ENCODE data around the gene YOD1.

Gene YOD1

DNA sequence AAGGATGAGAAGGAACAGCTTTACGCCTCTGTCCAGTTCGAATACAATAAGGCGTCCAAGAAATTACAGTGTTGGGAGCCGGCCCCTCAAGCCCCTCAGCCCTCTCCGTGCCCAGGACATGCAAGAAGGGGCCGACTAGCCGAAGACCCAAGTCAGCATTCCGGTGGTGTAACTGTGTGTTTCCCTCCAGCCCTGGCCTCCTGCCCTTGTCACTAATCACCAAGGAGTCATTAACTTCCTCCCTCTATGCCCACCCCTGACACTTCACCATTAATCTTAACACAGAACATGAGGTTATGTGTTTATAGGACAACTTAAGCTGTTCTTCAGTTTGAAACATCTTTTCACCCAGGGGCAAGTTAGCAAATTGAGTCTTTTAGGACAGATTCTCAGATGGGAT, 21.2 kb upstream of the YOD1 start:
- no peak for DNase-seq

DNA sequence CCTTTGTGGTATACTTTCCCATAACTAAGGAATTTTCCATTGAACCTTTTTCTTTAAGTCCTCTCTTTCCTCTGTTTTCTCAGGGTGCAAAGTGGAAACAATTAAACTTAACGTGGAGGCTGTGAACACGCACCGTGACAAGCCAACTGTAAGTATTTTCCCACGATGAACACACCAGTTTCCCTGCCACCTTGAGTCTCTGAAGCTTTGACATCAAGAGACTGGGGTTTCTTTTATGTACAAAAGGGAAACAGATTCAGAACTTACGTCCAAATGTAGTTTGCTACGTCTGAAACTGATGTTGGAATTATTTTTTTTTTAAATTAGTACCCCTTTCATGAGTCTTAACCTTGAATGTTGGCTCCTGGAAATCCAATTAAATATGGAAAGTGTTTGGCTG, 20.4 kb upstream of the YOD1 start:
- no peak for DNase-seq

DNA sequence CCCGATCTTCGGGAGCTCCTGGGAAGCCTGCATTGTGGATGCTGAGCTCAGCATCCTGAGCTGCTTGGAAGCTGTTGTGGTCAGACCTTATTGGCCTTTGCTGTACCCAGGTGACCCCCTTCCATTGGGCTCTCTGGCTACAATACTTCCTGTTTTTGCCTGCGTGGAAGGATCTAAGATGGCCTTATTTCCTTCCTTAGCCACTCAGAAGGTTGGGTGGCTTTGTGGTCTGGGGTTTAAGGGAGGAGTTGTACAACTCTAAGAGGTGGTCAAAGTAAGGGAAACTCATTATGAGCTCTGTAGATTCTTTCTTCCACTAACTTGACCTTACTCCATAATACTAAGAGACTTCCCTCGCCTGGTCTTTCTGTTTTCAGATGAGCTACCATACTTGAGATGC, 19.8 kb upstream of the YOD1 start:
- DNase-seq, result no peak

DNA sequence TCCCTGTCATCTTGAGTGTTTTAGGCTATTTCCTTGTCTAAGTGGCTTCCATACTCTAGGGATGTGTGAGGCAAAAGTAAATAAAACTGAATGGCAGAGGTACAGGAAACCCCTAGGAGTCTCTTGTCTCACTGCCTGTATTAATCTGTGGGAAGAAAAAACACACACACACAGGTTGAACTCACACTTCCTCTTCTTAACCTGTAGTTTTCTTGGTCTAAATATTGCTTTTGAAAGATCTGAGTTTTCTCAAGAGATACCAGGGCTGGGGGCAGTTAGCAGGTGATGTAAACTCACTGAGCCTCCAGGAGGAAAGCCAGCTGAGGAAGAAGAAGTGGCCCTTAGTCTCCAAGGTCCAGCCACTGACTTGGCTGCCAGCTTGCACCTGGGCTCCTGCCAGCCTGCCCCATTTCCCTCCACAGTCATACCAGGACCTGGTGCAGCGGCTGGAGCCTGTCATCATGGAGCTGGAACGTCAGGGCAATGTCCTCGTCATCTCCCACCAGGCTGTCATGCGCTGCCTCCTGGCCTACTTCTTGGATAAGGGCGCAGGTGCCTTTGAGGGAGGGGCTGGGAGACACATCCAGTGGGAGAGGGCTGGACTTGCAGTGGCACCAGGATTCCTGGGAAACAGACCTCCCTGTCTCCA, 19.0 kb upstream of the YOD1 start:
- DNase-seq, result no peak

DNA sequence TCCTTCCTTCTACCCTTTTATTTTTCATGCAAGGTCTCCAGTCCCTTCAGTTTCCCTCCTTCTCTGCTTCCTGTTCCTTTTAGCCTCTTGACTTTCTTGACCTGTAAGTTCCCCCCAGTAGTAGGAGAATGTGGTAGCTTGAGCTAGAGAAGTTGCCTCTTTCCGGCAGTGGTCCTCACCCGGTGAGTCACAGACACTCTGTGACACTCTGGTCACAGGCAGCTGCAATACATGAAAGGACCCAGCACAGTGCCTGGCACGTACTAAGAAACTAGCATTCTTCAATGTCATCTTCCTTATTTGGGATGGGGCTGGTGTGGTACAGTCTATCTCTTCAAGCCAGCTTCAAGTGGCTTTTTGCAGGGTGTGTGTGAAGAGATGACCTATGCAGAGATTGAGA, 18.1 kb upstream of the YOD1 start:
- no peak for DNase-seq

DNA sequence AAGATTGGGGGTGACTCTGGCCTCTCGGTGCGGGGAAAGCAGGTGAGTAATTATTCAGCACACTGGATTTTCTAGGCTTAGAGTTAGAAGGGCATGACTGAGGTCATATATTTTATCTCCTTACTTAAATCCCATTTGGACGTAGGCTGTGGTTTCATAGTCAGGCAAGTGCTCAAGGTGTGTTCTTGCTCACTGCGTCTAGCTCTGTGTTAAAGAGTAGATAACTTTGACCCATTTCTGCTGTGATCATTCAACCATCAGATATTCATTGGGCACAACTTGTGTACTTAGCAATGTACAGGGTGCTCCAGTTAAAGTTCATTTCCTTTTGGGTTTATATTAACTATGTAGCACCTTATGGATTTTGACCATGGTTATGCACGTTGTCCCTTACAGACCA, 16.7 kb upstream of the YOD1 start:
- no peak for DNase-seq

DNA sequence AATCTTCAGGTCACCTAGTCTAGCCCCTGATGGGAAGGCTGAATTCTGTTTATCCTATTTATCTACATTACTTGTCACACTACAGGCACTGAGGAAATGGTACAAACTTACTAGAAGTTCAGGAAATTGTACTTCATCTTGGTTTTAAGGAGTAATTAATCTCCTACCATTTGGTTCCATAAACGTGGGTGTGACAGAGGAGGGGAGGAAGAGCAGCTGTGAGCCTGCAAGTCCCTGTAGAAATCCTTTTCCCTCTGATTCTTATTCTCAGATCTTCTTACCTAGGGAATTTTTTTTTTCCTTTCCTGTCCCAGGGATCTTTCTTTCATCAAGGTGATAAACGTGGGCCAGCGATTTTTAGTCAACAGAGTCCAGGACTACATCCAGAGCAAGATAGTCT, 16.2 kb upstream of the YOD1 start:
- DNase-seq, result no peak

DNA sequence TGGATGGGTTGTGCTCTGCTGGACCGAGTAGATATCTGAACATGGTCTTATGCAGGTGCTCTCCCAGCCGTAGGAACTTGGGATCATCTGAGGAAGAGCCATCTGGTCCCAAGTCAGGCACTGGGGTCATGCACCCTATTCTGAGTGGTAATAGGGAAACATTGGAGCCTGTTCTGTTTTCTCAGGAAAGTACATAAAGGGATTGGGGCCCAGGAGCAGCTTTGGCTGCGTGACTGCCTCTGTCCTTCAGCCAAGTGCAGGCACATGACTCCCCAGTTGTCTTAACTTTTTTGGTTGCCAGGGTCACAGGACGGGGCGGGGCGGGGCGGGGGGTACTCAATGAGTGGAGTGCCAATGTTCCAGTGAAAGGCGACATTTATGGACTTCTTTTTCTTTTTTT, 13.6 kb upstream of the YOD1 start:
- no peak for DNase-seq

DNA sequence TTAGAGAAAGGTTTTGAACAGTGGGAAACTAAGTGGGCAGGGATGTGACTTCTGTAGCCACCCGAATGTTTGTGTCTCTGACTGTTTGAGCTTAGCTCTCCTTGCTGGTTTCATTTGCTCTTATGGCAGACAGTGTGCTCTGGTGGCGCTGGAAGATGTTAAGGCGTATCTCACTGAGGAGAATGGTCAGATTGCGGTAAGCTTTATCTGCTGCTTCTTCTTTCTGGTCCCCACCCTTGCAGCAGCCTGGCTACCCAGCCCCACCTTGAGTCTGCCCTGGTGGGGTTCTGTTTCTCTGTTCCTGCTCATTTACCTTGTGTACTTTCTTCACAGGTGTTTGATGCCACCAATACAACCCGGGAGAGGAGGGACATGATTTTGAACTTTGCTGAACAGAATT, 12.0 kb upstream of the YOD1 start:
- no peak for DNase-seq

DNA sequence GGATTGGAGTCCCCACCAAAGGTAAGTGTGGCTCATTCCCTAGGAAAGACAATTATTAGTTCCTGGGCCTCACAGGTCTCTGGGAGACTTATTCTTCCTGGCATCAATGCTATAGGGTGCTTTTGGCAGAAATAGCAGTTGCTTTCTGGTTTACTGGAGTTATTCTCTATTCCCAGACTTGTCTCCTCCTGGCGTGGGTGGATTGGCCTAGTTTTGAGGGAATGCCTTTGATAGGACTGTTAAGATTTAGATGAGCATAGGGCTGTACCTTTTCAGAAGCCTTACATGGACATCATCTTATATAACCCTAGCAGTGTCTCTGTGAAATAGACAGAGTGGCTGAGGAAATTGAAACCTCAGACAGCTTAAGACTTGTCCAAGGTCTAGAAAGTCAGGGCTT, 11.1 kb upstream of the YOD1 start:
- no peak for DNase-seq

DNA sequence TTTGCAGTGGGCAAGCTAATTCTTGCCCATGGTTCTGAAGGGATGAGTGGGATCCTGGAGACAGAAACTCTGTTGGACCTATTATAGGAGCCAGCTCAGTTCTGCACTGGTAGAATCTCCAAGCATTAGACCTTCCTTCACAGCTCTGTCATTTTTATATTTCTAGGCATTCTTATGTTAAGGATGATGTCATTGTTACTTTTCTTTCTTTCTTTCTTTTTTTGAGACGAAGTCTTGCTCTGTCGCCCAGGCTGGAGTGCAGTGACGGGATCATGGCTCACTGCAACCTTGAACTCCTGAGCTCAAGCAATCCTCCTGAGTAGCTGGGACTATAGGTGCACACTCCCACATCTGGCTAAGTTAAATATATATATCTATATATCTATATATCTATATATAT, 9.6 kb upstream of the YOD1 start:
- no peak for DNase-seq

DNA sequence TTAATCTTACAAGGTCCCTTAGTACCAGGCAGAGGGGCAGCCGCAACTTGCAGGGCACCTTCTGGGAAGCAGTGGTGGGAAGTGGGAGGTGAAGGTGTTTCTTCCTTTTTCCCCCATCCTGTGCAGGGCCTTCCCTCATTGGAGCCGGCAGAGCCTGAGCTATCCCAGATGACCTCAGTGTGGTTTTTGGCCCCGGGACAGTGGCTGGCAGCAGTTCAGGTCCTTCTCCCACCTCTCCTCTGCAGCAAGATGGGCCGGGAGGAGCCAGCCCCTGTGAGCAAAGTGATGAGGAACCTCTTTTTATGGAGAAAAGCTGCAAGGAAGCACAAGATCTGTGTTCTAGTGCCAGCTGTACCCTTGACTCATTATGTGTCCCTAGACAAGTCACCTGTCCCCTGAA, 8.9 kb upstream of the YOD1 start:
- DNase-seq, result no peak

DNA sequence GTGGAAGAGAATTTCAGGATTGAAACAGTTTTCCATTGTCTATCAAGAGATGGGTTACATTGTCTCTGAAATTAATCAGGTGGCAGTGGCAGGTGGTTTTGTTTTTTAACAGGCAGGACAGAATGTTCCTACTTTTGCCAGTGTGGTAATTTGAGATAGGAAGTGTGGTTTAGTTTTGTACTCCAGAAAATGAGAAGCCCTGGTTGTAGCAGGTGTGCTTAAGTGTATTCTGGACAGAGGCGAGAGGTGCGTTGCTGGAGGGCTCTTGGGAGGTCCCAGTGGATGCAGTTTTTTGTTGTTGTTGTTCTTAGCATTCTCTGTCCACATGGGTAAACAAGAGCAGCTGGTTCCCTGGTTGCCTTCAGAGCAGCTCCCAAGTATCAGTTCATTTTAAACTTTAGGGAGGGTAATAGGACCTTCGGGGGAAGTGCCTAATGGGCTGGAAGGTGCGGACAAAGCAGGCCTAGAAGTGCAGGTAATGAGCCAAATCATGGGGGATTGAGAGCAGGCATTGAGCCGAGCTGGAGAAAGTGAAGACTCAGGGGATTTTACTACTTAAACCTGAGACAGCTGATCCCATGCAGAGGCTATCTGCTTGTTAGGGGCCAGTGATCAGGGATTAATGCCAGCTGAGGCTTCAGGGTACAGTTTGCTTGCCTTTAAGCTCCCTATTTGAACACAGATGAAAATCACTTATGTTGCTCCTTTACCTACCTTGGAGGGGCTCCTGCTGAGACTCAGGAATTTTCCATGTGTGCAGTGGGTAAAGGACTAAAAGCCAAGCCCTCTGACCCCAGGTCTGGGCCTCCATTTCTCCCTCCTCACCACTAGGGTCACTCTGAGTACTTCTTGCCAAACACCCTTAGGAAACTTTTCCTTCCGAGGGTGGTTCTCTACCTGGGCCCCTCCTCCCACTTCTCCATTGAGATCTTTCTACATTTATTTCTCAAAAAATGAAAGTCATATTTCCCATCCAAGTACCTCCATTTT, 8.2 kb upstream of the YOD1 start:
- peak; percentile 83 for DNase-seq

DNA sequence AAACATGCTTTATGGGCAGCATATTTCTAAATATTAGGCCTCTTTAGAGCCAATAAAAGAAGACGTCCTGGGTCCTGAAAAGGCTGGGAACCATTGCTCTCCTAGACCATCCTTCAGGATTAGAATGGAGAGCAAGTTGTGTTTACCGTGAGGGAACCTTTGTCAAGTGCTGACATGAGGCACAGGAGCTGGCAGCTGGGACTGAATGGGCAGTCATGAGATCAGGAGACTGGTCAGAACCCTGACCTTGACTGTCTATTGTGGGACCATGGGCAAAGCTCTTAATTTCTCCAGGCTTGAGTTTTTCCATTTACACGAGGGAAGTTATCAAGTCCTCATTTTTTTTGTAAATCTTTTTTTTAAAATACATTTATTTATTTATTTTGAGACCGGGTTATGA, 7.2 kb upstream of the YOD1 start:
- peak; percentile 21 for DNase-seq

DNA sequence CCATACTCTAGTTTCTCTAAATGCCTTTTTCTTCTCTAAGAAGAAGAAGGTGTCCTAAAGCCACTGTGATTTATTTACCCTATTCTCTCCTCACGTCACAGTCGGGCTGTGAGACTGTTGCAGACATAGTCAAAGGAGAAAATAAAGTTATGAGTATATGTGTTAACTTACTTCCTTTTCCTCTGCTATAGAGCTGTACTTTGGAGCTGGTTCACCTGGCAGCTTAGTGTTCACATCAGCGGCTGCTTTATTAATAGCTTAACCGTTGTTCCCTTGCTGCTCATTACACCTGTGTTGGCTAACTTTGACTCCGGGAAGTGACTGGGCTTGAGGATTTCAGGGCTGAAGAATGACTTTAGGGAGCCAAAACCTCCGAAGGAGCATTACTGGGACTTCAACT, 5.7 kb upstream of the YOD1 start:
- DNase-seq, result no peak

DNA sequence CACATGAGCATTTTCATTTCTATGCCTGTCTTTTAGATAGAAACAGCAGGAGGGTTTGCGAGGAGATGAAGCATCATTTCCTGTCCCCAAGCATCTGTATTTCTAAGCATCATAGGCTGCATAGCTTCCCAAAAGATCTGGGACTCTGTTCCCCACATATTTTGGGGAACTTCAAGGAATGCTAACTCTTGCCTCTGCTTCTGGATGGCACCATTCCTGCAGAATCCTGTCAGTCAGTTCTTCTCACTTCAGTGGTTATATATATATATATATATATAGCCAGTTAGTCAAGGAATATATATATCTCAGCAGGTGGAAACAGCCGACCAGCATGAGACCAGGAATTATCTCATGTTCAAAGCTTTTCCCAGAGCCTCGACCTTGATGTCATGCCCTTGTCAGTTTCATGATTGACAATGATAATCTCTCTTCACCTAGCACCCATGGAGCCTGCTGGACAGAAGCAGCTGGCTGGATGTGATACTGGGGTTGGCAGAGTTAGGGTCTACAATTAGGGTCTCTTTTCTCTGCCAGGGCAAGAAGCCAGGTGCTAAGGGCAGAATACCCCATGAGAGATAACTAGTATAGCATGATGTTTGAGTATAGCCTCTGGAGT, 4.5 kb upstream of the YOD1 start:
- DNase-seq, result no peak

DNA sequence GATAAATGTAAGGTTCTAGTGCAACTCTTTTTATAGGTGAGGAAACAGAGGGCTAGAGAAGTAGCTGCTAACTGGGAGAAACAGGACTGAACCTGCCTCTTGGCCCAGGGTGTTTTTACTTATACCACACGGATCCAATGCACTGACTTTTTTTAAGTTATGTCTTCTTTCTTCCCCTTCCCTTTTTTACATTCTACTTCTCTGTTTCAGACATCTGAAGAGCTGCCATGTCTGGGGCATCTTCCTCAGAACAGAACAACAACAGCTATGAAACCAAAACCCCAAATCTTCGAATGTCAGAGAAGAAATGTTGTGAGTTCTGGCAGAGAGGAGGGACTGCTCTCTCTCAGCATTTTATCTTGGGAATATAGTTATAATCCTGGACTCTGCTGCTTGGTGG, 3.5 kb upstream of the YOD1 start:
- no peak for DNase-seq

DNA sequence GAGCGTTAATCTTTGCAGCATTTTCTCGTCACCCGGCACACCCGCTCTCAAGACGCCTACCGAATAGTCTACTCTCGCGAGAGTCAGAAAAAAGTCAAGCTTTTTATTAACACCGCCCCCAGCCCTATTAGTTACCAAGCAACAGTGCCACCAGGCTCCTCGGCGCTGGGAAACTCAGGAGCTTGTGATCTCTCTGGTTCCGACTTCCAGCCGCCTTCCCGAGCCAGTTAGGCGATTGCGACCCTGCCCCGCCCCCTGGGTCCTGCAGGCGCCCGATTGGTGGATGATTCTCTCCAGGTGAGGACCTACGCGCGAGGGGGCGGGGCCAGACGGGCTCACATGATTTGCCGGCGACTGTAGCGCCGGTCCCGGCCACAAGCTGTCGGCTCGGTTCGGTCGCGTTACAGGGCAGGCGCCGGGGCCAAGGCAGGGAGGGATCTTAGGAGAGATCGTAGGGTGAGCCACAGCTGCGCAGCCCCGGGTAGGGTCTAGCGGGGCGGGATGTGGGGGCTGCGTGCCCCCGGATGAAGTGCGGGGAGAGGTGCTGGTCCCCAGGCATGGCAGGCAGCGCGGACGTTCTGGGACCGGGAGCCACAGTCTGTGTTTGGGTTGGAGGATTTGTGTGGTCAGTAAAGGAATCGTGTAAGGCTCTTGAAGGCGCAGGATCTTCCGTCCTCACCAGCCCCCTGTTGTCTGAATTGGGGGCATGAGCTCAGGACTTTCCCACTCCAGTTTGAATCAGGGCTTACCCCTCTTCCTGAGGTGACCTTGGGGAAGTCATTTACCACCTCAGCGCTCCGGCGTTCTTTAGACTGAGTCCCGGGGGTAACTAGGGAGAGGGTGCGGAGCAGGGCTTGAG, 2.1 kb upstream of the YOD1 start, which contains the start of gene PFKFB2:
Gene PFKFB2 (plus strand): TSS at position 365 of the 859 bp plus-strand sequence. CDS start 1,443 bp downstream, outside the sequence.
- peak; percentile 99 for DNase-seq

DNA sequence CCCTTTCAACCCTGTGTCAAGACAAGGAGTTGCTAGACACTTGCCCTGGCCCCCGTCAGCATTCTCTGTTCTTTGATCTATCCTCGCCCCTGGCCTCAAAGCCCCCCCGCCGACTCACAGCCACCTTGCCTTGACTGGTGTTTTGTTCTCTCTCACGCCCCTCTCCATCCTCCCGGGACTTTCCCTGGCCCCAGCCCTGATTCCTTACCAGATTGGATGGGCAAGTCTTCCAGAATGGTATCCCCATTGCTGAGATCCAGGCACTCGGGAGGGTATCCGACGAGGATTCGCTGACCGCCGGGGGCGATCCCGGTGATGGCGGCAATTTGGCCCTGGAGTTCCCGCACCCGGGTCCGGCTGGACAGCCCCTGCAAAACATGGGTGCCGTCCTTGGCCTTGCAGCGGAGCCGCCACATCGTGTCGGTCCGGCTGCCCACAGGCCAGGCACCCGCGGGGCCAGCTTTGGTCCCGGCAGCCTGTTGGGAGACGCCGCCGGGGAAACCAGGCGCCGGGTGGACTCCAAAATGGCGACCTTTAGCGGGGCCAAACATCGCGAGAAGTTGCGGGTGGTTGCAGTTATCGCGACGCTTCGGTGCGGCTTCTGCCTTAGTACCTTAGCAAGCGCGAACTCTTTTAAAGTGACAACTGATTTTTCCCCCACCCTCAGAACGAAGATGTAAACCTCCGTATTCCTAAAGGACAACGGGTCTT, 373 bp downstream of the YOD1 start:
- peak; percentile 84 for DNase-seq

DNA sequence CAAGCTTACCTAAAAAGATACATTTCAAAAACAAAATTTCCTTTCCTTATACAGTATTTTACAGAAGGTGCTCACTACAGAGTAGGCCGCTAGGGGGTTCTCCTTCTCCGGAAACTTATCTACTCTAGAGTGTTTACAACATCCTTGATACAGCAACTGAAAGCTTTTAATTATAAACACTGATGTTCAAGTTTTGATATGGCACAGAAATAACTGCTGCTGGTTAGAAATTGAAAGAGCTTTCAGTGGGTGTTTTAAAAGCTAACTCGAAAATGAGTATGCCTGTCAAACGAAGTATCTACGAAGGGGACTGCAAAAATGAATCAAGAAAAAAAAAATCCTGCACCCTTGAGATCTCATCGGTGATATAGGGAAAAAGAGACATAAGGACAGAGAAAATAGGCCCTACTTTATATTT, 1.0 kb downstream of the YOD1 start:
- peak; percentile 72 for DNase-seq

DNA sequence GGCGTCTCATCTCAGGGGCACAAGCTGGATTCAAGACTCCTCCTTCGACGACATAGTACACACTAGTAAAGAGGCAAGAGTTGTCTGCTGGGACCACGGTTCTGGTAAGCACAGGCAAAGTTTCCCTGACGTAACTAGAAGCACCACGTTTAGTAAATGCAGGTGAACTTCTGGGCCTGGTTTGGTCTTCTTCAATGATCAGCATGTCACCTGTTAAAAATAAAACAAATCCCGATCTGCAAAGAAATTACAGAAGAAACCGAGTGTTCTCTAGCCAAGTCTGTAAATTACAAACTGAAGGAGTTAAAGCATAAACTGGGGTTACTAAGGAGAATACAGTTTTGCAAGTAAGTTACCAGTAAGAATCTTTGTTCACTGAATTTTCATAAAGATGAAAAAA, 1.5 kb downstream of the YOD1 start:
- DNase-seq, result no peak

DNA sequence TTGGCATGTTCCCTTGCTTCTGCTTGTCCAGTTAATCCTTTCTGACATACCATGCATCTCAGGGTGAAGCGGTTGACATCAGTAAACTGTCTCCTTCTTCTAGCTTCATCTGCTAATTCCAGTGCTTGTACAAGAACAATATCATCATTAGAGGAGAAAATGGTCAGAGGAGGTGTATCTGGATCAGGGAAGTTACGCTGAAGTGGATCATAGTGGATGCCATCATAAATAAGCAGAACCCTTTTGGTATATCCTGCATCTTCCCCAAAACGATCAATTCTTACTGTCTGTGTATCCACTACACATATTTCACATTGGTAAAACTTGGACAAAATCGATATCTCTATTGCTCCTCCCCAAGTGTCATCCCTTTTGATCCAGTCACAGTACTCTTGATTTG, 2.0 kb downstream of the YOD1 start:
- DNase-seq, result no peak
